Measurements from ENCODE around the gene OSTF1. TPM values are rescaled to one million over a fixed set of nuclear protein-coding genes. Genes with fewer than 3 reads are reported as not detected.

The OSTF1 gene
- total and polyA plus RNA-seq, 2 experiments from 2014 or later = 15.6 to 24.0 TPM

- Histone ChIP-seq H3K4me3 (no peak overlapping the region), H3K79me2 (replicated peaks; ENCODE audit: insufficient read depth) (no peaks in the 10 kb centered on the region), H2AFZ (no peak overlapping the region), H3K9me2 (ENCODE audit: insufficient read depth) (no peaks in the 10 kb centered on the region), H3K36me3 (ENCODE audit: insufficient read depth) (no peaks in the 10 kb centered on the region), H3F3A (replicated peaks; ENCODE audit: low read depth) (no peaks in the 10 kb centered on the region), H3K4me2 (no peak overlapping the region), H4K20me1 (replicated peaks; ENCODE audit: insufficient read depth) (no peaks in the 10 kb centered on the region), H3K27ac (ENCODE audit: low read depth) (no peak overlapping the region), H3K4me1 (ENCODE audit: insufficient read depth) (peaks cover 13% of the 10 kb centered on the region), H3K27me3 (ENCODE audit: insufficient read depth) (no peaks in the 10 kb centered on the region)
- no peak overlapping the region for H3K4me3 Mint-ChIP-seq
- ATAC-seq (no peak), DNase-seq (ENCODE audit: low spot score) (no peak)
- no peak for TF ChIP-seq CTCF (conservative IDR thresholded peaks at IDR 0.05; ENCODE audit: low read depth in 2 of 2)
- no peak for TF ChIP-seq JUNB (IDR thresholded peaks at IDR 0.05; ENCODE audit: unreplicated experiment)
- no peak for TF ChIP-seq POLR2AphosphoS5 (IDR thresholded peaks at IDR 0.05; ENCODE audit: low read depth)
- no peak for TF ChIP-seq ZNF114 (CRISPR knock-in tag; IDR thresholded peaks at IDR 0.05)
- TF ChIP-seq CREB1 (CRISPR knock-in tag; IDR thresholded peaks at IDR 0.05; ENCODE audit: low read depth) = no peak
- TF ChIP-seq REST (IDR thresholded peaks at IDR 0.05; ENCODE audit: unreplicated experiment) = no peak
- TF ChIP-seq ZNF462 (CRISPR knock-in tag; IDR thresholded peaks at IDR 0.05) = no peak
- TF ChIP-seq STAT1 (IDR thresholded peaks at IDR 0.05; ENCODE audit: unreplicated experiment) = no peak
- TF ChIP-seq EZH2 (IDR thresholded peaks at IDR 0.05; ENCODE audit: low read depth, unreplicated experiment) = no peak
- no peaks in the 10 kb centered on the region for H3K27me3 Mint-ChIP-seq (ENCODE audit: insufficient read depth, low read depth, poor library complexity)
- H3K4me1 Mint-ChIP-seq = peaks cover 23% of the 10 kb centered on the region
- no peaks in the 10 kb centered on the region for H3K36me3 Mint-ChIP-seq (ENCODE audit: low read depth)
- no peaks in the 10 kb centered on the region for H3K9me3 Mint-ChIP-seq
- H3K27ac Mint-ChIP-seq = peak overlapping the region; percentile 7; the same call in 1 of the 2 replicates
Observed at GRCh38 chr9:75131700-75132099, 43.4 kb downstream of the OSTF1 start.
